GM12878 (cell line): ENCODE measurements around the gene PLEKHG4B. TPM values are rescaled to one million over a fixed set of nuclear protein-coding genes. Genes with fewer than 3 reads are reported as not detected.

Experiments used
- ATAC-seq: fragments of 200-7000 bp; cut with Tn5 transposase; 3 replicates; pipeline ENCODE4 v1.9.1; 2020; ENCODE audit warnings: mild to moderate bottlenecking, moderate library complexity
- BruUV-seq: library from RNA; stranded (reverse); fragments of 400-500 nt; replicated peaks from 2 replicates; lab custom pipeline; 2021; lab: Mats Ljungman, UMichigan
- CTCF ChIA-PET: fragments of 300-600 bp; sonication (Branson Sonifier 250); formaldehyde crosslinking; extraction: SDS; loops from one replicate; lab custom pipeline; 2021; ENCODE audit warnings: inconsistent platforms; lab: Yijun Ruan, JAX
- POLR2A ChIA-PET: fragments of 350-600 bp; formaldehyde crosslinking; extraction: SDS; loops from one replicate; lab custom pipeline; 2021; ENCODE audit warnings: inconsistent platforms; lab: Charles Lee
- RAD21 ChIA-PET: fragments of 300-600 bp; sonication (Branson Sonifier 250); formaldehyde crosslinking; loops from one replicate; lab custom pipeline; 2023; ENCODE audit warnings: antibody characterized with exemption; ENCODE audit not compliant: unreplicated experiment; lab: Charles Lee
- SMC1A ChIA-PET: fragments of 300-600 bp; sonication (Branson Sonifier 250); formaldehyde crosslinking; loops from one replicate; lab custom pipeline; 2023; ENCODE audit not compliant: unreplicated experiment, uncharacterized antibody; lab: Charles Lee
- DNase-seq: peaks from one replicate; pipeline ENCODE4 v3.0.0-alpha.2; 2011; ENCODE audit warnings: low read depth, low spot score
- FAIRE-seq: peaks from 3 replicates; lab custom pipeline; 2011; peaks lifted over from hg19 to GRCh38; lab: Jason Lieb, UNC
- H2AFZ ChIP-seq: 2 replicates; pipeline ENCODE4 v1.6.0; 2011; ENCODE audit warnings: low read depth, low read length, control low read depth; ENCODE audit not compliant: control insufficient read depth
- H3K27ac ChIP-seq: 2 replicates; pipeline ENCODE4 v1.5.1; 2011; ENCODE audit warnings: control low read depth; ENCODE audit not compliant: control insufficient read depth, insufficient read depth
- H3K27me3 ChIP-seq, 2 experiments: replicated peaks in 1 of 2; 2 replicates each; pipeline versions ENCODE4 v1.6.0 to v1.6.1; 2011; ENCODE audit warnings: low read length in 1 of 2; ENCODE audit not compliant: control insufficient read depth in 2 of 2, insufficient read depth in 2 of 2
- H3K36me3 ChIP-seq, 2 experiments: 2 replicates each; pipeline ENCODE4 v1.5.1; 2011; ENCODE audit warnings: low read length in 1 of 2; ENCODE audit not compliant: control insufficient read depth in 2 of 2, insufficient read depth in 2 of 2
- H3K4me1 ChIP-seq: 2 replicates; pipeline ENCODE4 v1.6.1; 2011; ENCODE audit warnings: mild to moderate bottlenecking, low read length, moderate library complexity, mixed read lengths; ENCODE audit not compliant: control insufficient read depth, insufficient read depth
- H3K4me2 ChIP-seq: 2 replicates; pipeline ENCODE4 v1.6.0; 2011; ENCODE audit warnings: control low read depth; ENCODE audit not compliant: control insufficient read depth, insufficient read depth
- H3K4me3 ChIP-seq: fragments of 200-600 bp; sonication (generic); 2 replicates; pipeline ENCODE4 v1.5.1; 2016
- H3K79me2 ChIP-seq: 2 replicates; pipeline ENCODE4 v1.6.0; 2011; ENCODE audit warnings: low read length; ENCODE audit not compliant: control insufficient read depth, insufficient read depth
- H3K9ac ChIP-seq: 2 replicates; pipeline ENCODE4 v1.8.0; 2011; ENCODE audit warnings: low read length, control low read depth, mixed read lengths; ENCODE audit not compliant: control insufficient read depth, insufficient read depth
- H3K9me3 ChIP-seq: replicated peaks from 3 replicates; pipeline ENCODE4 v1.5.1; 2011; ENCODE audit warnings: mild to moderate bottlenecking, low read length; ENCODE audit not compliant: control insufficient read depth, insufficient read depth
- H4K20me1 ChIP-seq: 2 replicates; pipeline ENCODE4 v1.6.0; 2011; ENCODE audit not compliant: control insufficient read depth, insufficient read depth
- BHLHE40 ChIP-seq, 2 experiments: fragments of 450-650 bp in 1 of 2; IDR thresholded peaks; 2 replicates each; pipeline ENCODE4 v1.6.1; 2011 to 2017; ENCODE audit warnings: low read depth in 2 of 2, borderline replicate concordance in 1 of 2, improper control_type of control experiment in 1 of 2, low read length in 1 of 2, mild to moderate bottlenecking in 1 of 2
- CTCF ChIP-seq, 3 experiments: IDR thresholded peaks in 2 of 3; conservative IDR thresholded peaks in 1 of 3; 2 replicates each; pipeline ENCODE4 v1.5.1; 2011; ENCODE audit warnings: low read depth in 3 of 3, low read length in 3 of 3, mild to moderate bottlenecking in 3 of 3, control low read depth in 2 of 3, moderate library complexity in 2 of 3, inconsistent platforms in 1 of 3, mixed read lengths in 1 of 3; ENCODE audit not compliant: control insufficient read depth in 2 of 3, insufficient read depth in 1 of 3; ENCODE audit errors: extremely low read depth in 1 of 3
- FOS ChIP-seq: IDR thresholded peaks from 3 replicates; pipeline ENCODE4 v1.6.1; 2011; ENCODE audit warnings: borderline replicate concordance; ENCODE audit not compliant: insufficient read length; ENCODE audit errors: extremely low read depth
- HDAC6 ChIP-seq: fragments of 200-600 bp; sonication (generic); IDR thresholded peaks from one replicate; pipeline ENCODE4 v1.8.0; 2017; ENCODE audit warnings: antibody characterized with exemption; ENCODE audit not compliant: unreplicated experiment
- HDGF ChIP-seq: fragments of 450-650 bp; IDR thresholded peaks from 2 replicates; pipeline ENCODE4 v1.6.1; 2016; ENCODE audit warnings: antibody characterized with exemption
- IKZF1 ChIP-seq: fragments of 450-650 bp; conservative IDR thresholded peaks from 2 replicates; pipeline ENCODE4 v1.6.1; 2017; ENCODE audit warnings: antibody characterized with exemption, mild to moderate bottlenecking
- KLF5 ChIP-seq: fragments of 450-650 bp; IDR thresholded peaks from 2 replicates; pipeline ENCODE4 v1.6.1; 2014; ENCODE audit warnings: mild to moderate bottlenecking; ENCODE audit not compliant: partially characterized antibody
- NFIC ChIP-seq: IDR thresholded peaks from 2 replicates; pipeline ENCODE4 v1.6.1; 2012; ENCODE audit warnings: low read depth, mild to moderate bottlenecking, inconsistent platforms, low read length, moderate library complexity
- RAD21 ChIP-seq: IDR thresholded peaks from 2 replicates; pipeline ENCODE4 v1.6.1; 2011; ENCODE audit warnings: mild to moderate bottlenecking, low read depth, low read length, moderate library complexity; ENCODE audit not compliant: insufficient read depth
- RB1 ChIP-seq: fragments of 450-650 bp; formaldehyde crosslinking; IDR thresholded peaks from 2 replicates; pipeline ENCODE4 v1.6.1; 2017; ENCODE audit warnings: mild to moderate bottlenecking, borderline replicate concordance
- SMAD1 ChIP-seq: fragments of 450-650 bp; IDR thresholded peaks from 2 replicates; pipeline ENCODE4 v1.6.1; 2018; ENCODE audit warnings: mild to moderate bottlenecking, low read depth; ENCODE audit not compliant: partially characterized antibody
- SMC3 ChIP-seq: IDR thresholded peaks from 2 replicates; pipeline ENCODE4 v1.6.1; 2011; ENCODE audit warnings: low read length, improper control_type of control experiment, borderline replicate concordance
- TCF3 ChIP-seq: IDR thresholded peaks from 2 replicates; pipeline ENCODE4 v1.6.1; 2012; ENCODE audit warnings: low read depth, mild to moderate bottlenecking, low read length, borderline replicate concordance; ENCODE audit not compliant: insufficient read depth
- YY1 ChIP-seq: IDR thresholded peaks from 2 replicates; pipeline ENCODE4 v1.6.1; 2011; ENCODE audit warnings: low read depth, mild to moderate bottlenecking, low read length
- WGBS: methylation state at CpG from one replicate; pipeline ENCODE4 v1.1.6; 2016; ENCODE audit warnings: low lambda C conversion rate; ENCODE audit not compliant: insufficient replicate concordance, insufficient coverage; ENCODE audit errors: missing lambda C conversion rate; 5-methylcytosine and 5-hydroxymethylcytosine counted together
- in situ Hi-C: fragments of 300-500 bp; cut with MboI; formaldehyde crosslinking; loops from 9 replicates; pipeline ENCODE4 v1.14.3; 2018; ENCODE audit warnings: mixed read lengths
- intact Hi-C: fragments of 100-400 bp; cut with micrococcal nuclease; formaldehyde crosslinking; loops from one replicate; pipeline ENCODE4 v1.14.2; 2022; ENCODE audit not compliant: unreplicated experiment
- polyA plus RNA-seq, 11 experiments: library from polyadenylated mRNA; depleted of rRNA in 4 of 11; unstranded in 6 of 11; stranded (reverse) in 5 of 11; fragments of >200 nt; fragmentation: Nextera tagmentation in 4 of 11; fragmentation: Illumina TruSeq in 1 of 11; extraction: Ambion mirVana in 4 of 11; extraction: Trizol in 1 of 11; gene quantifications; 1 replicate in 1 of 11; 2 replicates in 10 of 11; pipeline versions ENCODE4 v1.2.1 to v1.2.3, GENCODE V29; 2011 to 2016; ENCODE audit warnings: inconsistent platforms in 2 of 11, missing spikeins in 2 of 11, low read depth in 1 of 11
- total RNA-seq, 4 experiments: library from RNA; depleted of rRNA in 3 of 4; stranded (reverse); fragments of >200 nt in 3 of 4; fragmentation: Illumina TruSeq in 1 of 4; extraction: Trizol in 1 of 4; gene quantifications; 2 replicates each; pipeline versions ENCODE4 v1.2.1 to v1.2.3, GENCODE V29; 2013 to 2021

Gene PLEKHG4B
- total and polyA plus RNA-seq, 10 of the 15 experiments (the other 5 are each of a cell fraction or from before 2014, with no cell fraction given), result under 0.01 to 0.05 (median 0.01) TPM; not detected in 6

GRCh38 chr5:188488-189481 is 96.8 kb downstream of the PLEKHG4B start:
- H3K9me3 ChIP-seq, result no peaks in the 10 kb centered on the region
- H3K4me2 ChIP-seq, result peak overlapping the region; percentile 50; the same call in 1 of the 2 replicates
- BruUV-seq, result no TSS peak
- DNase-seq (peak; percentile 28), FAIRE-seq (peak; percentile 99), ATAC-seq (peak; percentile 95)
- ChIA-PET SMC1A (interaction anchor here (0.8 to 2.0 kb wide), 4 partner anchors 30 to 714 kb away, joined by 3 to 9 read pairs (median 4); partner anchors contain the start of genes CCDC127 and SDHA), POLR2A (interaction anchor here (0.8 to 1.0 kb wide), 2 partner anchors 31 to 83 kb away, joined by 3 to 4 read pairs; partner anchors contain the start of gene PDCD6), RAD21 (interaction anchor here (0.8 to 1.6 kb wide), 10 partner anchors 31 to 731 kb away, joined by 3 to 11 read pairs (median 3); partner anchors contain the start of genes AHRR and PDCD6), CTCF (interaction anchor here (0.7 to 2.5 kb wide), 20 partner anchors 10 to 945 kb away, joined by 3 to 17 read pairs (median 4); partner anchors contain the start of genes CCDC127, PDCD6 and SDHA)
- no peak overlapping the region for H3K27ac ChIP-seq
- H2AFZ ChIP-seq, result peak overlapping the region; percentile 68
- intact Hi-C loops, result no loop called here
- no peak overlapping the region for H3K9ac ChIP-seq
- H3K27me3 ChIP-seq, result no peaks in the 10 kb centered on the region; a peak in 2 of 4 replicates
- in situ Hi-C loops, result no loop called here
- WGBS, result 31% methylated on average over 37 of the region's 37 CpGs
- no peaks in the 10 kb centered on the region for H3K36me3 ChIP-seq
- no peaks in the 10 kb centered on the region; the same call in 1 of the 2 replicates for H4K20me1 ChIP-seq
- H3K79me2 ChIP-seq, result no peaks in the 10 kb centered on the region
- H3K4me1 ChIP-seq, result peaks cover 32% of the 10 kb centered on the region
- TF ChIP-seq BHLHE40 (IDR thresholded peaks at IDR 0.05; ENCODE audit: borderline replicate concordance in 1 of 2, low read depth in 2 of 2, low read length in 1 of 2) (no peak; a peak in 1 of 4 replicates), IKZF1 (0 out of 2 replicates have a peak, but pooled peaks have one; percentile 23), RAD21 (peak; percentile 70), YY1 (peak; percentile 56; the same call in 1 of the 2 replicates), HDGF (peak; percentile 44; the same call in 1 of the 2 replicates), SMAD1 (no peak), RB1 (0 out of 2 replicates have a peak, but pooled peaks have one; percentile 33), NFIC (no peak), KLF5 (no peak), FOS (no peak), SMC3 (peak; percentile 77), HDAC6 (no peak), TCF3 (0 out of 2 replicates have a peak, but pooled peaks have one; percentile 21), CTCF (IDR thresholded peaks at IDR 0.05 in 2 of 3, conservative IDR thresholded peaks at IDR 0.05 in 1 of 3; ENCODE audit: control insufficient read depth in 2 of 3, extremely low read depth in 1 of 3, insufficient read depth in 1 of 3, low read depth in 3 of 3, low read length in 3 of 3) (peak; percentile 85 to 97 (median 95))
- no peak overlapping the region for H3K4me3 ChIP-seq
